Fibroblast of pulmonary artery (primary cell): ENCODE data around the gene TRMT61A.

Experiments used
- DNase-seq: peaks from one replicate; pipeline ENCODE4 v3.0.0-alpha.2; 2010; ENCODE audit warnings: low read depth
- H3K4me3 ChIP-seq: replicated peaks from 2 replicates; pipeline ENCODE4 v1.5.1; 2011; ENCODE audit warnings: low read depth, mild to moderate bottlenecking, control low read depth, low read length, moderate library complexity
- CTCF ChIP-seq: IDR thresholded peaks from 2 replicates; pipeline ENCODE4 v1.5.1; 2011; ENCODE audit warnings: mild to moderate bottlenecking, control low read depth, low read length, inconsistent platforms; ENCODE audit errors: missing control alignments

The TRMT61A gene

DNA sequence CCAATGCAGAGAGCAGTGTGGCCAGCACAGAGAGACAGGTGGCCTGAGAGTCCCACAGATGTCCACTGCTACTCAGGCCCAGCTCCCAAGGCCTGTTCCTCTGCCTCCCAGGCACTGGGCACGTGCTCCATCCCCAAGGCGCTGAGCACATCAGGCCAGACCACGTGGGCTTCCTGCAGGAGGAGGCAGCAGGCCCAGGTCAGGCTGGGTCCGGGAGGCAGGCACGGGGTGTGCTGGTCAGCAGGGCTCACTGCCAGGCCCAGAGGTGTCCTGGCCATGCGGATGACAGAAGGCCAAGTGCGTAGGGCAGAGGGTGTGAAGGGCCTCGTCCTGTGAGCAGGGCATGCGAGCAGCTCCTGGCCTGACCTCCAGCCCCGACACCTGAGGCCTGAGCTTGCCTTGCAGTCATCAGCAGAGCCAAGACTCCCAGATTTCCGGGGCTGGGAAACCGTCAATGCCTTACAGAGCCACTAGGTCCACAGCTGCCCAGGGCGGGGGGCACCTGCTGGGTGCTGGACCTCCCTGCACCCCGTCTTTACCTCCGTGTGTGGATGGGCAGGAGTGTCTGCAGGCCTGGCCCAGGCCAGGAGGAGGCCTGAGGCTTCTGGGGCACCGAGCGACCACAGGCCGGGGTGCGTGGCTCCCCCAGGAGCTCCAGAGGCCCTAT lies 14.9 kb downstream of the TRMT61A start:
- H3K4me3 ChIP-seq = no peak overlapping the region
- TF ChIP-seq CTCF = no peak
- no peak for DNase-seq

- DNase-seq = no peak
- H3K4me3 ChIP-seq = no peak overlapping the region
- no peak for TF ChIP-seq CTCF
These were observed 15.6 kb downstream of the TRMT61A start for GRCh38 chr14:103544388-103545218.

DNA sequence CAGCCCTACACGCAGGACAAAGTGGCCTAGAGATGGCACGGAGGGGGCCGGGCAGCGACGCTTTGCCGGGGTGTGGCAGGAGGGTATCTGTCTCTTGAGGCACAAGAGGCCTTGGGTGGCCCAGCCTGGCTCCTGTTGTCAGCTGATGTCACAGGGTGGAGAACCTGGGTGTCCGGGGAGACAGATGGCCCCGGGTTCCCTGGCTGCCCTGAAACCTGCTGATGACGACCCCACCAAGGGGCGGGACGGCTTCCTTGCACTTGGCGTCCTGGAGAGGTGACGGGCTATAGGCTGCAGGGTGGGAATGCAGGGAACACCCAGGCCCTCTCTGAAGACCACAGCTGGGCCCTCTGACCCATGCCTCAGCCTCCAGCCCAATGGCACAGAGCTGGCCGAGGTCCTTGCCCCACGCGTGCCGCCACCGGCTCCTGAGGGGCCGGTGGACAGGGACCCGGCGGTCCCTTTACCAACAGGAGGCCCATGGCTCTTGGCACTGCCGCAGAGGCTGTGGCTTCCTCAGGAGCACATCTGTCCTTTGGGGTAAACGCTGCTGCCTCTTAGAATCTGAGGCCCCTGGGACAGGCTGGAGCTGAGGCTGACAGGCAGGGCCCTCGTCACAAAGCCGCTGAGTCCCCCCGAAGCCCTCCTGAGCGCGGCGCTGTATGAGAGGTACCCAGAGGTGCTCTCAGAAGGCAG lies 16.4 kb downstream of the TRMT61A start:
- H3K4me3 ChIP-seq = no peak overlapping the region
- no peak for TF ChIP-seq CTCF
- no peak for DNase-seq

GRCh38 chr14:103545915-103546651 lies 17.1 kb downstream of the TRMT61A start:
- H3K4me3 ChIP-seq = no peak overlapping the region
- no peak for DNase-seq
- TF ChIP-seq CTCF = no peak

GRCh38 chr14:103546652-103547454 lies 17.9 kb downstream of the TRMT61A start:
- peak; percentile 81 for TF ChIP-seq CTCF
- no peak overlapping the region for H3K4me3 ChIP-seq
- peak; percentile 56 for DNase-seq

DNA sequence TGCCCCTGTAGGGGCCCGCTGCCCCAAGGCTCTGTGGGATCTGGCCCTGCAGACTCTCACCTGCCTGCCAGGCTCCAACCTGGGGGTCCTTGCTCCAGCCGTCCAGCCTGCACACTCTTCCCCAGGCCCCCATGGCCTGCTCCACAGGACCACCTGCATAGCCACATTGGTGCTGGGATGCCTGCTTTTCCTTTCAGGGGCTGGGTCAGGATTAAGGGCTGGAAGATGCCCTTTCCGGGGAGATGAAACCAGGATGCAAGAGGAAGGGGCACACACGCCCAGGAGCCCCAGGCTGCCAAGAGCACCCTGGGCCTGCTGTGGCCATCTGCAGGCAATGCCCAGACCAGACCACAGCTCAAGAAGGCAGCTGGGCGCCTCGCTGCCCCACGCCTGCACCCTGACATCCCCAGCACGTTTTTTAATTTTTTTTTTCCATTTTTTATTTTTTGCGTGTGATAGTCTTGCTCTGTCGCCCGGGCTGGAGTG lies 18.5 kb downstream of the TRMT61A start:
- no peak for TF ChIP-seq CTCF
- DNase-seq = no peak
- no peak overlapping the region for H3K4me3 ChIP-seq
